ENCODE data around the gene SMTN.

Gene SMTN

DNA sequence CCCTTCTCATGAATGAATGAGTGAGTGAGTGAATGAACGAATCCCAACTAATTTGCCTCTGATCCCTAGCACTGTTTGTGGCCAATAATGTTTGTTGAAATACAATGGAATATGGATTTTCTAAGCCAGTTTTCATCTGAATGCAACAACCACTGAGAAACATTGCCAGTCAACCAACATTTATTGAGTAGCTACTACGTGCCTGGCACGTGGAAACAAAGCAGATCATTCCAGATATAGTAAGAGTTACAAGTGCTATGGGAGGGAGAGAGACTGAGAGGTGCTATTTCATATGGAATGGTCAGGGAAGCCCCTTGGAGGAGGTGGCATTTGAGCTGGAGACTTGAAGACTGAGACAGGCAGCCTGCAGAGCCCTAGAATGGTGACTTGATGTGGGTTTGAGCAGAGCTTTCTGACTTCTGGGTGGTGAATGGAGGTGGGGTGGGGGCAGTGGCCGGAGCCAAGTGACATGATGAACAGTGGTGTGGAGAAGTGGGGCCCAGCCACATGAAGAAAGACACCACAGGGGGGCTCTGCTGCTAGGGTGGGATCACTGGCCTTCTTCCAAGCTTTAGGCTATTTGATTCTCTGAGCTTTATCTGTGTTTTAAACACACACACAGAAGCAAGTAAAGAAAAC, 35.1 kb upstream of the SMTN start:
- DNase-seq (ENCODE audit: low read depth) = no peak
- no peak for TF ChIP-seq CTCF (conservative IDR thresholded peaks at IDR 0.05; ENCODE audit: low read depth, low read length)
- H3K4me3 ChIP-seq (ENCODE audit: low read length) = no peak overlapping the region

- no peak for TF ChIP-seq CTCF (conservative IDR thresholded peaks at IDR 0.05; ENCODE audit: low read depth, low read length)
- H3K4me3 ChIP-seq (ENCODE audit: low read length) = no peak overlapping the region
- no peak for DNase-seq (ENCODE audit: low read depth)
Observed at GRCh38 chr22:31046539-31047226, 34.4 kb upstream of the SMTN start.

- TF ChIP-seq CTCF (conservative IDR thresholded peaks at IDR 0.05; ENCODE audit: low read depth, low read length) = no peak
- no peak overlapping the region for H3K4me3 ChIP-seq (ENCODE audit: low read length)
- no peak for DNase-seq (ENCODE audit: low read depth)
Observed at GRCh38 chr22:31048570-31048969, 32.5 kb upstream of the SMTN start.

- no peak for TF ChIP-seq CTCF (conservative IDR thresholded peaks at IDR 0.05; ENCODE audit: low read depth, low read length)
- no peak overlapping the region for H3K4me3 ChIP-seq (ENCODE audit: low read length)
- DNase-seq (ENCODE audit: low read depth) = no peak
Observed at GRCh38 chr22:31049815-31050420, 31.2 kb upstream of the SMTN start.

DNA sequence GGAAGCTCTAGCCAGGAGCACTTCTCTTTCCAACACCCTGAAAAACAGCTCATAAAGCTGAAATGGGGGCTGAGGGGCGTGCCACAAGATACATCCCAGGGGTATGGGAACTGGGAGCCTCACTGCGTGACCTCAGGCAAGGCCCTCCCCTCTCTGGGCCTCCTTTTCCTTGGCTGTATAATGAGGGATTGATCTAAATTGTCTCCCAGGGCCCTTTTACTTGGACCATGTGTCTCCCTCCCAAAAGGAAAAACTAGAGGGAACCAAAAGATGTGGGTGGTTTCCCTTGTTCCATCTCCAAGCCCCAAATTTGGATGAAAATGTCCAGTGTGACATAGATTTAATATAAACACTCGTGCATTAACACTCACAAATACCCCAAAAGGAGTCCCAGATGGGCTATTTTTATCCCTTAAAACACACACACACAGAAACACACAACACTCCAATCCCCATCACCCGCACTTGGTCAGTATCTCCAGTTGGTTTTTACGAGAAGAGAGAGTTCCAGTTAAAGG, 25.9 kb upstream of the SMTN start:
- H3K4me3 ChIP-seq (ENCODE audit: low read length) = no peak overlapping the region
- DNase-seq (ENCODE audit: low read depth) = no peak
- no peak for TF ChIP-seq CTCF (conservative IDR thresholded peaks at IDR 0.05; ENCODE audit: low read depth, low read length)

DNA sequence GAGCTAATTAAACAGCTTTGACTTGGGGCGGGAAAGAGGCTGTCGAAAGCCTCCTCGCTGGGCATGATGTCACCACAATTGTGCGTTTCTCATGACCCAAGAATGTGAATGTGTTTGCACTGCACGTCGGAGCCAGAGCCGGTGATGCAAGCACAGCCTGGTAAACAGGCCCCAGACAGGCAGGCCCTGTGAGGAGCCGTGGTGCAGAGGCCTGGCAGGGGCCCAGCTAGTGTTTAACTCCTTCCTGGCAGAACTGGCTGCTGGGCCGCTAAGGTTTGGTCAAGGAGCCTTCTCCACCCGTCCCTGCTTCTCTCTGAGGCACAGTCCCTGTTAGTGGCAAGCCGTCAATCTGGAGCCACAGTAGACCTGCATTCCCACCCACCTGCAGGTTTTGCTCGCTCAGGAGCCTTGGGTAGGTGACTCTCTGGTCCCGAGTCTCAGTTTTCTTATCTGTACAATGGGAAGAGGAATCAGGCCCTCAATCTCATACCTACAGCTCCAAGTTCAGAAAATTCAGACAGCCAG, 25.4 kb upstream of the SMTN start:
- TF ChIP-seq CTCF (conservative IDR thresholded peaks at IDR 0.05; ENCODE audit: low read depth, low read length) = no peak
- peak; percentile 99 for DNase-seq (ENCODE audit: low read depth)
- H3K4me3 ChIP-seq (ENCODE audit: low read length) = no peak overlapping the region

Data from retinal pigment epithelial cell (primary cell).